K562 (cell line): Measurements from ENCODE around the gene ABCD3. TPM values are rescaled to one million over a fixed set of nuclear protein-coding genes. Genes with fewer than 3 reads are reported as not detected.

Experiments used
- ATAC-seq: fragments of 200-7000 bp; cut with Tn5 transposase; 3 replicates; pipeline ENCODE4 v1.9.1; 2020; ENCODE audit warnings: moderate library complexity
- BruUV-seq: library from RNA; stranded (reverse); fragments of 400-500 nt; replicated peaks from 2 replicates; lab custom pipeline; 2021; lab: Mats Ljungman, UMichigan
- CTCF ChIA-PET: fragments of 300-600 bp; formaldehyde crosslinking; extraction: SDS; loops from one replicate; lab custom pipeline; 2021; ENCODE audit warnings: low intra/inter-chr PET ratio; lab: Yijun Ruan, JAX
- POLR2A ChIA-PET: fragments of 300-600, 350-650 bp; sonication (Branson Sonifier 250); formaldehyde crosslinking; extraction: SDS; loops from one replicate; lab custom pipeline; 2021; ENCODE audit warnings: antibody characterized with exemption, inconsistent platforms; lab: Yijun Ruan, JAX
- DNase-seq, 4 experiments: peaks; one replicate each; pipeline versions ENCODE4 v3.0.0 to v3.0.0-alpha.2; 2011 to 2018; ENCODE audit warnings: low spot score in 3 of 4, mixed read lengths in 3 of 4; ENCODE audit errors: extremely low read depth in 1 of 4
- FAIRE-seq: peaks from 2 replicates; lab custom pipeline; 2011; peaks lifted over from hg19 to GRCh38; lab: Jason Lieb, UNC
- H2AFZ ChIP-seq: 2 replicates; pipeline ENCODE4 v1.6.0; 2011; ENCODE audit warnings: low read depth, low read length, control low read depth, inconsistent platforms
- H3K27ac ChIP-seq: fragments of 200-600 bp; 3 replicates; pipeline ENCODE4 v1.8.0; 2011; ENCODE audit warnings: low read depth, mild to moderate bottlenecking, control low read depth, inconsistent platforms, low read length, moderate library complexity, mixed read lengths; ENCODE audit errors: extremely low read depth
- H3K27me3 ChIP-seq, 2 experiments: fragments of 300-600 bp in 1 of 2; 2 replicates in 1 of 2; 3 replicates in 1 of 2; pipeline versions ENCODE4 v1.6.0 to v1.8.0; 2011; ENCODE audit warnings: inconsistent platforms in 2 of 2, low read length in 2 of 2, mild to moderate bottlenecking in 1 of 2, mixed read lengths in 1 of 2, moderate library complexity in 1 of 2; ENCODE audit not compliant: control insufficient read depth in 2 of 2, insufficient read depth in 2 of 2
- H3K36me3 ChIP-seq: fragments of 300-600 bp; 3 replicates; pipeline ENCODE4 v1.8.0; 2011; ENCODE audit warnings: mild to moderate bottlenecking, low read length, inconsistent platforms; ENCODE audit not compliant: control insufficient read depth, insufficient read depth
- H3K4me1 ChIP-seq, 2 experiments: fragments of 200-600 bp in 1 of 2; replicated peaks in 1 of 2; 2 replicates in 1 of 2; 3 replicates in 1 of 2; pipeline versions ENCODE4 v1.5.1 to v1.8.0; 2011; ENCODE audit warnings: inconsistent platforms in 2 of 2, low read length in 2 of 2, mild to moderate bottlenecking in 1 of 2, mixed read lengths in 1 of 2, moderate library complexity in 1 of 2; ENCODE audit not compliant: control insufficient read depth in 2 of 2, insufficient read depth in 2 of 2
- H3K4me2 ChIP-seq: 2 replicates; pipeline ENCODE4 v1.6.1; 2011; ENCODE audit warnings: low read length, control low read depth, inconsistent platforms, mixed read lengths; ENCODE audit not compliant: insufficient read depth
- H3K4me3 ChIP-seq: fragments of 200-600 bp; sonication (generic), shearing (Covaris generic); 2 replicates; pipeline ENCODE4 v1.5.1; 2016; ENCODE audit warnings: control low read depth, inconsistent platforms
- H3K79me2 ChIP-seq: fragments of 200-600 bp; 3 replicates; pipeline ENCODE4 v1.8.0; 2011; ENCODE audit warnings: low read length, inconsistent platforms; ENCODE audit not compliant: control insufficient read depth, insufficient read depth
- H3K9ac ChIP-seq, 2 experiments: 2 replicates each; pipeline versions ENCODE4 v1.6.0 to v1.6.1; 2011; ENCODE audit warnings: low read depth in 2 of 2, low read length in 2 of 2, control low read depth in 1 of 2, inconsistent platforms in 1 of 2, mild to moderate bottlenecking in 1 of 2, mixed read lengths in 1 of 2; ENCODE audit not compliant: insufficient read depth in 1 of 2
- H3K9me1 ChIP-seq: one replicate; pipeline ENCODE4 v1.6.0; 2011; ENCODE audit warnings: inconsistent platforms, mild to moderate bottlenecking, low read length, moderate library complexity; ENCODE audit not compliant: control insufficient read depth, insufficient read depth
- H3K9me3 ChIP-seq: replicated peaks from 2 replicates; pipeline ENCODE4 v1.5.1; 2011; ENCODE audit warnings: low read depth, low read length, inconsistent platforms; ENCODE audit not compliant: control insufficient read depth, insufficient read depth
- H4K20me1 ChIP-seq: replicated peaks from 2 replicates; pipeline ENCODE4 v1.6.1; 2011; ENCODE audit warnings: low read length, inconsistent platforms, mixed read lengths; ENCODE audit not compliant: control insufficient read depth, insufficient read depth
- CTCF ChIP-seq, 3 experiments: IDR thresholded peaks in 2 of 3; conservative IDR thresholded peaks in 1 of 3; 2 replicates each; pipeline ENCODE4 v1.5.1; 2011 to 2012; ENCODE audit warnings: low read length in 3 of 3, mild to moderate bottlenecking in 3 of 3, control low read depth in 2 of 3, improper control_type of control experiment in 1 of 3, inconsistent platforms in 1 of 3, low read depth in 1 of 3, mixed read lengths in 1 of 3, moderate library complexity in 1 of 3; ENCODE audit not compliant: insufficient read depth in 2 of 3
- E2F8 ChIP-seq: fragments of 450-650 bp; IDR thresholded peaks from 2 replicates; pipeline ENCODE4 v1.7.1; 2018; ENCODE audit warnings: mild to moderate bottlenecking, low read depth; ENCODE audit not compliant: partially characterized antibody
- ELF1 ChIP-seq: fragments of 200-800 bp; sonication (Bioruptor generic); IDR thresholded peaks from 2 replicates; pipeline ENCODE4 v1.6.1; 2016; ENCODE audit warnings: missing genetic modification characterization, missing compliant biosample characterization
- ETV1 ChIP-seq: fragments of 450-650 bp; conservative IDR thresholded peaks from 2 replicates; pipeline ENCODE4 v1.6.1; 2016; ENCODE audit warnings: missing genetic modification characterization, control low read depth, low read depth, missing compliant biosample characterization
- FOXA3 ChIP-seq, 2 experiments: fragments of 450-650 bp in 1 of 2; sonication (generic) in 1 of 2; formaldehyde crosslinking; IDR thresholded peaks in 1 of 2; conservative IDR thresholded peaks in 1 of 2; 2 replicates each; pipeline versions ENCODE4 v1.4.0 to v1.8.0; 2020 to 2022; ENCODE audit warnings: mild to moderate bottlenecking in 2 of 2, missing genetic modification reagents in 1 of 2
- HNRNPUL1 ChIP-seq: fragments of 200-400 bp; formaldehyde crosslinking; IDR thresholded peaks from 2 replicates; pipeline ENCODE4 v1.6.1; 2017; ENCODE audit warnings: low read length
- KDM5B ChIP-seq: fragments of 200-600 bp; sonication (generic); IDR thresholded peaks from 2 replicates; pipeline ENCODE4 v1.6.1; 2012; ENCODE audit warnings: low read depth, mild to moderate bottlenecking, moderate library complexity, low read length, control low read depth, inconsistent platforms; ENCODE audit not compliant: insufficient replicate concordance
- MAZ ChIP-seq, 2 experiments: fragments of 450-650 bp in 1 of 2; sonication (generic) in 1 of 2; formaldehyde crosslinking; IDR thresholded peaks in 1 of 2; conservative IDR thresholded peaks in 1 of 2; 2 replicates each; pipeline versions ENCODE4 v1.4.0 to v1.5.0; 2020; ENCODE audit warnings: mild to moderate bottlenecking in 1 of 2, missing genetic modification reagents in 1 of 2
- NFE2 ChIP-seq: IDR thresholded peaks from 2 replicates; pipeline ENCODE4 v1.6.1; 2014; ENCODE audit warnings: antibody characterized with exemption, low read depth
- PCBP1 ChIP-seq: fragments of 200-400 bp; formaldehyde crosslinking; IDR thresholded peaks from 2 replicates; pipeline ENCODE4 v1.6.1; 2018; ENCODE audit warnings: mild to moderate bottlenecking, low read depth, low read length; ENCODE audit not compliant: poor library complexity, severe bottlenecking
- PHF8 ChIP-seq: fragments of 200-600 bp; sonication (generic); IDR thresholded peaks from 2 replicates; pipeline ENCODE4 v1.6.1; 2012; ENCODE audit warnings: mixed run types, mild to moderate bottlenecking, inconsistent platforms, low read length, moderate library complexity, borderline replicate concordance
- RNF2 ChIP-seq: sonication (generic); IDR thresholded peaks from 2 replicates; pipeline ENCODE4 v1.6.1; 2016
- SMAD4 ChIP-seq: fragments of 250-450 bp; sonication (Bioruptor Pico); conservative IDR thresholded peaks from 2 replicates; pipeline ENCODE4 v1.8.0; 2021; ENCODE audit warnings: inconsistent platforms, mild to moderate bottlenecking, moderate library complexity
- SOX6 ChIP-seq: fragments of 450-650 bp; IDR thresholded peaks from 2 replicates; pipeline ENCODE4 v1.6.1; 2014; ENCODE audit warnings: mild to moderate bottlenecking
- TCF3 ChIP-seq: sonication (generic); formaldehyde crosslinking; IDR thresholded peaks from 2 replicates; pipeline ENCODE4 v1.4.0; 2020; ENCODE audit warnings: mild to moderate bottlenecking, missing genetic modification reagents
- ZC3H8 ChIP-seq: fragments of 450-650 bp; IDR thresholded peaks from 2 replicates; pipeline ENCODE4 v1.6.1; 2017
- ZKSCAN1 ChIP-seq: fragments of 150-350 bp; IDR thresholded peaks from 2 replicates; pipeline ENCODE4 v1.6.1; 2016; ENCODE audit warnings: low read depth, low read length
- ZNF354B ChIP-seq: fragments of 250-450 bp; sonication (Bioruptor Pico); IDR thresholded peaks from 2 replicates; pipeline ENCODE4 v1.4.0; 2020
- ZNF444 ChIP-seq: fragments of 250-450 bp; sonication (Bioruptor Pico); IDR thresholded peaks from 2 replicates; pipeline ENCODE4 v1.4.0; 2020; ENCODE audit warnings: mild to moderate bottlenecking, moderate library complexity
- WGBS: fragments of 100-300 bp; shearing (Covaris generic); methylation state at CpG from one replicate; pipeline ENCODE4 v1.1.6; 2016; ENCODE audit warnings: low coverage, mixed read lengths; ENCODE audit not compliant: insufficient coverage; ENCODE audit errors: missing lambda C conversion rate; 5-methylcytosine and 5-hydroxymethylcytosine counted together
- in situ Hi-C: fragments of 300-500 bp; cut with MboI; formaldehyde crosslinking; loops from 4 replicates; pipeline ENCODE4 v1.15.0; 2018; ENCODE audit warnings: inconsistent platforms, mixed read lengths
- intact Hi-C: fragments of 100-400 bp; cut with micrococcal nuclease; formaldehyde crosslinking; loops from 2 replicates; pipeline ENCODE4 v1.14.2; 2022
- polyA plus RNA-seq, 8 experiments: library from polyadenylated mRNA; depleted of rRNA in 4 of 8; stranded (reverse) in 5 of 8; unstranded in 3 of 8; fragments of >200 nt; fragmentation: Nextera tagmentation in 2 of 8; fragmentation: Illumina TruSeq in 1 of 8; extraction: Ambion mirVana in 2 of 8; extraction: Trizol in 1 of 8; gene quantifications; 2 replicates each; pipeline versions ENCODE4 v1.2.1 to v1.2.3, GENCODE V29; 2011 to 2014; ENCODE audit warnings: inconsistent platforms in 1 of 8, missing spikeins in 1 of 8
- total RNA-seq, 7 experiments: library from RNA; depleted of rRNA in 6 of 7; stranded (reverse); fragments of >200 nt in 6 of 7; fragmentation: Illumina TruSeq in 2 of 7; extraction: Trizol in 2 of 7; gene quantifications; 2 replicates each; pipeline versions ENCODE4 v1.2.1 to v1.2.3, GENCODE V29; 2011 to 2021; ENCODE audit warnings: low replicate concordance in 1 of 7

The ABCD3 gene
- total and polyA plus RNA-seq, 9 of the 15 experiments (the other 6 are each of a cell fraction or from before 2014, with no cell fraction given), result 11.0 to 30.7 (median 15.5) TPM

- TF ChIP-seq E2F8, result no peak
- peak; percentile 68 to 71 (median 68) for TF ChIP-seq CTCF (IDR thresholded peaks at IDR 0.05 in 2 of 3, conservative IDR thresholded peaks at IDR 0.05 in 1 of 3; ENCODE audit: insufficient read depth in 2 of 3, low read depth in 1 of 3, low read length in 3 of 3)
- TF ChIP-seq, all 486 proteins: peak for 4
These were observed 63.3 kb downstream of the ABCD3 start (continued) for GRCh38 chr1:94481473-94481933.

GRCh38 chr1:94486990-94487389 is 68.8 kb downstream of the ABCD3 start:
- WGBS, result 61% methylated on average over 5 of the region's 5 CpGs
- Histone ChIP-seq H3K79me2 (no peaks in the 10 kb centered on the region), H2AFZ (no peak overlapping the region), H3K27ac (no peak overlapping the region), H3K9ac (no peak overlapping the region), H3K27me3 (no peaks in the 10 kb centered on the region), H3K36me3 (no peaks in the 10 kb centered on the region), H3K4me3 (no peak overlapping the region), H4K20me1 (no peaks in the 10 kb centered on the region), H3K9me1 (no peaks in the 10 kb centered on the region), H3K9me3 (no peaks in the 10 kb centered on the region), H3K4me1 (no peaks in the 10 kb centered on the region), H3K4me2 (no peak overlapping the region)
- in situ Hi-C loops, result no loop called here
- intact Hi-C loops, result no loop called here
- BruUV-seq, result no TSS peak
- ATAC-seq (no peak), DNase-seq (no peak), FAIRE-seq (no peak)
- POLR2A ChIA-PET, result no interaction called here
- CTCF ChIA-PET, result no interaction called here
- TF ChIP-seq NFE2 (no peak), PHF8 (no peak), ZNF444 (no peak), KDM5B (no peak), ELF1 (tag) (no peak), ZC3H8 (no peak), SOX6 (no peak), ZNF354B (CRISPR knock-in tag) (no peak), SMAD4 (CRISPR knock-in tag) (no peak), FOXA3 (CRISPR knock-in tag; conservative IDR thresholded peaks at IDR 0.05 in 1 of 2, IDR thresholded peaks at IDR 0.05 in 1 of 2) (no peak), TCF3 (CRISPR knock-in tag) (no peak), PCBP1 (no peak), ETV1 (tag) (no peak), RNF2 (no peak), ZKSCAN1 (no peak), MAZ (CRISPR knock-in tag; conservative IDR thresholded peaks at IDR 0.05 in 1 of 2, IDR thresholded peaks at IDR 0.05 in 1 of 2) (no peak), HNRNPUL1 (no peak)
